ENCODE measurements around the gene ZBTB7C. TPM values are rescaled to one million over a fixed set of nuclear protein-coding genes. Genes with fewer than 3 reads are reported as not detected.

ZBTB7C gene
- total RNA-seq, 1 experiment from 2014 or later, result 0.10 TPM

DNA sequence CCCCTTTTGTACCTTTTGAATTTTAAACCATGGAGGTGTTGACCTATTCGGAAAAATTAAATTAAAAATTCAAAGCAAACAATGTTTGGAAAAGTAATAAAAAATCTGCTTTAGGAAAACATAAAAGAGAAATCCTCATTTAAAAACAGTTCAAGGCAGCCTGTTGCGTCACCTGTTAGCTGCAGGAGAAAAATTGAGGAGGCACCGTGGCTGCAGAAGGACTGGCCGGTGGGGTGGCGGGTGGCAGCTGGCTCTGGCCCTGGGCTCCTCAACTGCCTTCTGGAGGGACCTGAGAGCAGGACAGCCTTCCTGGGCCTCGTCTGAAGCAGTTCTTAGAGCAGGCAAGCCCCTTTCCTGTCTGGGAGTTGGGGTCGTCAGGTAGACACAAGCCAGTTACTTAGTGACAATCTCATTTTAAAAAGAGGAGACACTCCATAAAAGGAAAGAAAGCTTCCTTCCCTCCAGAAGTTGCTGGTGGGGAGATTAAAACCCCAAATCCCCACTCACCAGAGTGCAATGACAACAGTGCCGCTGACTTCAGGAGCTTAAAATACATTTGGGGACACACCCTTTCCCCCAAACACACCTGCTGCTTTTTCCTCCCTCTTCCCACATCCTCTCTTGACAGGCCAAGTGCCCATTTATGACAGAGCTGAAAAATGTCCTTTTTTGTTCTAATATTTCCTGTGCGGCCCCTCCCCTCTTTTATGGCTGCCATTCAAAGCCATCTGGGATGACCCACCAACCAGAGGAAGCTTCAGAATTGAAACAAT lies 9.7 kb downstream of the ZBTB7C start:
- no peak overlapping the region for H3K4me3 ChIP-seq
- H3K9me3 ChIP-seq, result no peaks in the 10 kb centered on the region
- DNase-seq, result no peak
- no peaks in the 10 kb centered on the region for H3K27me3 ChIP-seq
- H3K36me3 ChIP-seq, result no peaks in the 10 kb centered on the region

- Histone ChIP-seq H3K36me3 (no peaks in the 10 kb centered on the region), H3K27me3 (no peaks in the 10 kb centered on the region), H3K4me3 (no peak overlapping the region), H3K9me3 (no peaks in the 10 kb centered on the region)
- DNase-seq, result no peak
Measured at GRCh38 chr18:48398074-48398473, 11.1 kb downstream of the ZBTB7C start.

DNA sequence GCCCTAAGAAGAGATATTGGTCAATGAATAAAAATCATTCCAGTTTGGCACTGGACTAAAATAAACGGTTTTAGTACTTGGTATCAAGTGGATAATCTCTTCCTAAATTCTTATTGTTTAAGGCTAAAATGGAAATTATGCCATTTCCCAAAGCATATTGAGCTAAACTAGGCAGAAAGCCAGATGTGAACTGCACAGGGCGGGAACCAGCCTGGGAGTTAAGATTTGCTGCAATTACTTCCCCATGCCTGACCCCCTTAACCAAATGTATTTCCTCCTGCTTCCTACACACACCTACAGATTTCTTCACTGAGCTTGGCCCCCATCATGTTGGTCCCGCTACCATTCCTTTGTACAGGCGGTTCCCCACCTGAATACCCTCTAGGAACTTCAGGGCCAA lies 12.2 kb downstream of the ZBTB7C start:
- Histone ChIP-seq H3K4me3 (no peak overlapping the region), H3K9me3 (no peaks in the 10 kb centered on the region), H3K27me3 (no peaks in the 10 kb centered on the region), H3K36me3 (no peaks in the 10 kb centered on the region)
- DNase-seq, result no peak

GRCh38 chr18:48396561-48396960 lies 12.6 kb downstream of the ZBTB7C start:
- H3K36me3 ChIP-seq, result no peaks in the 10 kb centered on the region
- H3K9me3 ChIP-seq, result no peaks in the 10 kb centered on the region
- DNase-seq, result no peak
- no peak overlapping the region for H3K4me3 ChIP-seq
- no peaks in the 10 kb centered on the region for H3K27me3 ChIP-seq

DNA sequence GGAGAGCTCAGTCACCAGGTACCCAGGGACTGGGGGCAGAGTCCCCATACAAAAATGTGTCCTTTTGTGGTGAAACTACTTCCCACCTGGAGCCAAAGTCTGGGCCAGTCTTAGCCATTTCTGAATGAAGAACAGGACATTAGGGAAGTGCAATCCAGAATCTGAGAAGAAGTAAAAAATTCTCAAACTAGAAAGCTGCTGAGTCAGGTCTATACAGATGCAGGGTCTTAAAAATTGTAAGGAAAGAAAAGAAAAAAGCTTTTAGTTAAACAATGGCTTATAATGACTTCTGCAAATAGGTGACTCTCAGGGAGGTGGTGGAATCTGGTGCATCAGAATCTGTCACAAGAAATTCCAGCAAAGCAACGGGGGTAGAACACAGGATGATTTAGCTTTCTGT lies 13.5 kb downstream of the ZBTB7C start:
- no peak overlapping the region for H3K4me3 ChIP-seq
- no peaks in the 10 kb centered on the region for H3K27me3 ChIP-seq
- no peak for DNase-seq
- H3K9me3 ChIP-seq, result no peaks in the 10 kb centered on the region
- no peaks in the 10 kb centered on the region for H3K36me3 ChIP-seq

- Histone ChIP-seq H3K36me3 (no peaks in the 10 kb centered on the region), H3K9me3 (no peaks in the 10 kb centered on the region), H3K4me3 (no peak overlapping the region), H3K27me3 (no peaks in the 10 kb centered on the region)
- DNase-seq, result no peak
Measured at GRCh38 chr18:48394176-48394575, 15.0 kb downstream of the ZBTB7C start.

DNA sequence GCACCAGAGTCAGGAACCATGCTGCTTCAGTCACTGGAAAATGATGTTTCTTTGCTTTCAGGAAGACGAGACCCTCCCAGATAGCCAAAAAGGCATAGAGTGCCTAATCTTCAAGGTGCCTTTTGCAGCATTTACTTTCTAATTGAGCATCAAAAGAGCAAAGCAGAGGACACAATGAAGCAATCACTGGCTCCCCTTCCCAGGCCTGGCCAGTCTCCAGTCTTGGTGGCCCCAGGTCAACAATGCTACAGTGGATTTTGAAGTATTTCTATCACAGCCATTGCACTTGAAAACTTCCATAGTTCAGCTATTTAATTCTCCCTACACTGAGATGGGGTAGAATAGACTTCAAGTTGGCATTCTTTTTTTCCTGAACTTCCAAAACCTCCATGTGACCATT lies 15.4 kb downstream of the ZBTB7C start:
- no peaks in the 10 kb centered on the region for H3K27me3 ChIP-seq
- H3K9me3 ChIP-seq, result no peaks in the 10 kb centered on the region
- no peak for DNase-seq
- H3K36me3 ChIP-seq, result no peaks in the 10 kb centered on the region
- no peak overlapping the region for H3K4me3 ChIP-seq

GRCh38 chr18:48393170-48393569 lies 16.0 kb downstream of the ZBTB7C start:
- no peak for DNase-seq
- Histone ChIP-seq H3K27me3 (no peaks in the 10 kb centered on the region), H3K36me3 (no peaks in the 10 kb centered on the region), H3K4me3 (no peak overlapping the region), H3K9me3 (no peaks in the 10 kb centered on the region)

DNA sequence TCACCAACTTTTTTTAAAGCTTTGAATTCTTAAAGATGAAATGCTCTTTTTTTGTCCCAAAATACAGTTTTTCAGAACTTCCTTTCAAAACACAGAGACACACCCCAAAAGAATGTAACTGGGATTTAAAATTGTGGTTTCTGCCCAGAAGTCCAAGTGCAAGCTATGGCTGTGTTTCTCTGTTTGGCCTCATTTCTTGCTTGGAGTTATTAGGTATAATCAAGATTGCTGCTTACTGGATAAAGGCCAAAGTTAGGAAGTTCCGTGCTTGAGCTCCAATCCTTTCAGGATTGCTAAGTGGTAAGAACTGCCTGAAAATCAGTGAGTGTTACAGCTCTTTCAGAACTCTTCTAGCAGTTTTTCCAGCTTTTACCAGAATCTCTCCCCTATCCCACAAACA lies 16.9 kb downstream of the ZBTB7C start:
- H3K9me3 ChIP-seq, result no peaks in the 10 kb centered on the region
- no peak overlapping the region for H3K4me3 ChIP-seq
- no peak for DNase-seq
- no peaks in the 10 kb centered on the region for H3K27me3 ChIP-seq
- no peaks in the 10 kb centered on the region for H3K36me3 ChIP-seq

GRCh38 chr18:48391868-48392267 lies 17.3 kb downstream of the ZBTB7C start:
- DNase-seq, result peak; percentile 61
- H3K36me3 ChIP-seq, result no peaks in the 10 kb centered on the region
- H3K27me3 ChIP-seq, result no peaks in the 10 kb centered on the region
- H3K9me3 ChIP-seq, result no peaks in the 10 kb centered on the region
- H3K4me3 ChIP-seq, result no peak overlapping the region

GRCh38 chr18:48390641-48391040 lies 18.5 kb downstream of the ZBTB7C start:
- no peaks in the 10 kb centered on the region for H3K27me3 ChIP-seq
- H3K36me3 ChIP-seq, result no peaks in the 10 kb centered on the region
- no peak overlapping the region for H3K4me3 ChIP-seq
- no peaks in the 10 kb centered on the region for H3K9me3 ChIP-seq
- no peak for DNase-seq

- no peak overlapping the region for H3K4me3 ChIP-seq
Measured at GRCh38 chr18:48388478-48388877, 20.7 kb downstream of the ZBTB7C start.

GRCh38 chr18:48387300-48387699 lies 21.9 kb downstream of the ZBTB7C start:
- no peaks in the 10 kb centered on the region for H3K9me3 ChIP-seq
- H3K4me3 ChIP-seq, result no peak overlapping the region
- no peaks in the 10 kb centered on the region for H3K36me3 ChIP-seq
- no peaks in the 10 kb centered on the region for H3K27me3 ChIP-seq
- no peak for DNase-seq

More at GRCh38 chr18:48388478-48388877, 20.7 kb downstream of the ZBTB7C start:
- no peaks in the 10 kb centered on the region for H3K9me3 ChIP-seq
- H3K27me3 ChIP-seq, result no peaks in the 10 kb centered on the region
- no peak for DNase-seq
- no peaks in the 10 kb centered on the region for H3K36me3 ChIP-seq

DNA sequence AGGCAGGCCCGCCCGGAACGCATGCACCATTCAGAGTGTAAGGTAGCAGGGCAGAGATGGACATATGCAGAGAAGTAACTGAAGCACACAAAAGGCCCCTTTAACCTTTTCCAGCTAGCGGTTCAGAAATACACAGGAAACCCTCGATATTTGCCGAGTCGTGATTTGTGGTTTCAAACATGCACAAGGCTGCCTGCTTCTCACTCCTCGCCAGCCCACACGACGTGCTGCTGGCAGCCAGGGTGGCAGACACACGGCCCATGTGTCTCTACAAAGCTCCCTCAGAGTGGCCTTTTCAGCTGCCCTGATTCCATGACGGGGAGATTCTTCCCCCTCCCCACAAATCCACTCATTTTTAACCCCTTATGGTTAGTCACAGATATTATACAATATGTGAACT lies 23.6 kb downstream of the ZBTB7C start:
- Histone ChIP-seq H3K9me3 (no peaks in the 10 kb centered on the region), H3K4me3 (no peak overlapping the region), H3K36me3 (no peaks in the 10 kb centered on the region), H3K27me3 (no peaks in the 10 kb centered on the region)
- no peak for DNase-seq

- no peaks in the 10 kb centered on the region for H3K27me3 ChIP-seq
- no peak overlapping the region for H3K4me3 ChIP-seq
- no peaks in the 10 kb centered on the region for H3K9me3 ChIP-seq
- DNase-seq, result no peak
- H3K36me3 ChIP-seq, result no peaks in the 10 kb centered on the region
Measured at GRCh38 chr18:48376934-48377333, 32.2 kb downstream of the ZBTB7C start.

DNA sequence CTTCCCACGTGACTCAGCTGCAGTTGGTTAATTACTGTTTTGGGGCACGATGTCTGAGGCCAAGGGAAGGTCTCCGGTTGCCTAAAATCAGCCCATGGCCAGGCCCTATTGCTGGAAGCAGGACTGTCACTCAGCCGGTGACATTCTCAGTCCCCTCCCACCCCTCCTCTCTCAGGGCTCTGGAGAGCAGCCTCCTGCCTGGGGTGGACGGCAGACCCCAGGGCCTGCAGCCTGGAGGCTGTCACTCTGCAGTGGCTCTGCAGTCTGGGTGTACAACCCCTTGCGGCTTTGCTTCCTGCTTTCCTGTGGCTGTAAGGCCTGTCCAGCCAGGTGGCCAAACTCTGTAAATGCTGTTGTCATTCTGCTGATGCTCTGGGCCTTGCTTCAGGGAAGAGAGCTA lies 32.8 kb downstream of the ZBTB7C start:
- no peaks in the 10 kb centered on the region for H3K36me3 ChIP-seq
- no peak overlapping the region for H3K4me3 ChIP-seq
- no peaks in the 10 kb centered on the region for H3K27me3 ChIP-seq
- no peaks in the 10 kb centered on the region for H3K9me3 ChIP-seq
- no peak for DNase-seq

GRCh38 chr18:48375150-48375800 lies 33.9 kb downstream of the ZBTB7C start:
- DNase-seq, result no peak
- Histone ChIP-seq H3K9me3 (no peaks in the 10 kb centered on the region), H3K4me3 (no peak overlapping the region), H3K27me3 (no peaks in the 10 kb centered on the region), H3K36me3 (no peaks in the 10 kb centered on the region)
